Upper lobe of left lung (tissue), 6 donors: ENCODE data around the gene CATSPER3. TPM values are rescaled to one million over a fixed set of nuclear protein-coding genes. Genes with fewer than 3 reads are reported as not detected.

Experiments
- ATAC-seq, 2 donors: fragments of 200-7000 bp; cut with Tn5 transposase; one replicate each; pipeline ENCODE4 v1.9.1; 2022; ENCODE audit warnings: mild to moderate bottlenecking in 2 of 2, moderate library complexity in 2 of 2; ENCODE audit not compliant: low FRiP score in 2 of 2
- DNase-seq, 2 donors: peaks; one replicate each; pipeline ENCODE4 v3.0.0-alpha.2; 2019 to 2020
- H3K27ac ChIP-seq, 4 donors: fragments of 200-600 bp; sonication (generic); one replicate each; pipeline ENCODE4 v1.5.1; 2016 to 2019
- H3K27me3 ChIP-seq, 4 donors: fragments of 200-600 bp; sonication (generic); one replicate each; pipeline ENCODE4 v1.5.1; 2017 to 2019
- H3K36me3 ChIP-seq, 4 donors: fragments of 200-600 bp; sonication (generic); one replicate each; pipeline ENCODE4 v1.5.1; 2016 to 2019
- H3K4me1 ChIP-seq, 4 donors: fragments of 200-600 bp; sonication (generic); one replicate each; pipeline ENCODE4 v1.5.1; 2018 to 2019
- H3K4me3 ChIP-seq, 4 donors: fragments of 200-600 bp; sonication (generic); one replicate each; pipeline ENCODE4 v1.5.1; 2017 to 2019; ENCODE audit warnings: mild to moderate bottlenecking in 2 of 4, moderate library complexity in 1 of 4
- H3K9me3 ChIP-seq, 4 donors: fragments of 200-600 bp; sonication (generic); one replicate each; pipeline ENCODE4 v1.5.1; 2018 to 2019
- CTCF ChIP-seq, 6 experiments: fragments of 450-650 bp in 4 of 6; fragments of 200-600 bp in 2 of 6; sonication (generic) in 2 of 6; IDR thresholded peaks; one replicate each; pipeline ENCODE4 v1.5.1; 2016 to 2019; ENCODE audit warnings: antibody characterized with exemption in 6 of 6
- EP300 ChIP-seq, 4 donors: sonication (generic); formaldehyde crosslinking; IDR thresholded peaks; one replicate each; pipeline ENCODE4 v1.5.1; 2017; ENCODE audit warnings: antibody characterized with exemption in 4 of 4, control low read depth in 2 of 4
- POLR2A ChIP-seq, 4 donors: fragments of 450-650 bp; IDR thresholded peaks; one replicate each; pipeline ENCODE4 v1.5.1; 2016 to 2017; ENCODE audit warnings: antibody characterized with exemption in 4 of 4, mild to moderate bottlenecking in 2 of 4
- POLR2AphosphoS5 ChIP-seq, 2 donors: sonication (generic); formaldehyde crosslinking; IDR thresholded peaks; one replicate each; pipeline ENCODE4 v1.5.1; 2017; ENCODE audit warnings: antibody characterized with exemption in 2 of 2
- whole genome bisulfite sequencing, 2 donors: methylation state at CpG; one replicate each; pipeline ENCODE4 v1.1.5; 2017 to 2018; 5-methylcytosine and 5-hydroxymethylcytosine counted together
- total RNA-seq, 6 donors: library from RNA; depleted of rRNA in 4 of 6; stranded (reverse); fragments of >200 nt in 4 of 6; gene quantifications; one replicate each; pipeline versions ENCODE4 v1.1.0 to v1.2.1, GENCODE V29; 2016 to 2021
- donor health status: DM: no; HTN: no; CAD: no; lungs with moderate emphysema.
- donor health status: DM: no; HTN: yes; CAD: no; lungs with severe emphysema.

Gene CATSPER3
- total RNA-seq, 6 donors from 2014 or later: 0.67 to 1.7 TPM; not detected in 4

GRCh38 chr5:134939500-134939899 is 28.2 kb upstream of the CATSPER3 start:
- 95 to 100% methylated on average over 1 of the region's 1 CpG for WGBS, 2 donors

GRCh38 chr5:134943547-134943946 is 24.2 kb upstream of the CATSPER3 start:
- Histone ChIP-seq H3K27ac (no peak overlapping the region), H3K9me3 (no peaks in the 10 kb centered on the region), H3K36me3 (no peaks in the 10 kb centered on the region), H3K27me3 (no peaks in the 10 kb centered on the region), H3K4me3 (no peak overlapping the region), H3K4me1 (peaks cover 0 to 4% (median 0%) of the 10 kb centered on the region in 4 donors)
- DNase-seq: no peak
- no peak for ATAC-seq
- WGBS, 2 donors: 69 to 70% methylated on average over 1 of the region's 1 CpG
- no peak for TF ChIP-seq POLR2AphosphoS5 (IDR thresholded peaks at IDR 0.05)

More at GRCh38 chr5:134939500-134939899, 28.2 kb upstream of the CATSPER3 start:
- Histone ChIP-seq H3K27me3 (no peaks in the 10 kb centered on the region), H3K27ac (no peak overlapping the region), H3K4me1 (peaks cover 0 to 2% (median 0%) of the 10 kb centered on the region in 4 donors), H3K9me3 (no peaks in the 10 kb centered on the region), H3K36me3 (peaks cover 0 to 16% (median 9%) of the 10 kb centered on the region in 4 donors), H3K4me3 (no peak overlapping the region)
- no peak for ATAC-seq
- DNase-seq: no peak
- TF ChIP-seq CTCF (IDR thresholded peaks at IDR 0.05) (no peak), POLR2AphosphoS5 (IDR thresholded peaks at IDR 0.05) (no peak), POLR2A (IDR thresholded peaks at IDR 0.05) (no peak), EP300 (IDR thresholded peaks at IDR 0.05) (no peak)

- no peak for ATAC-seq
- no peak overlapping the region for H3K27ac ChIP-seq
- no peaks in the 10 kb centered on the region for H3K36me3 ChIP-seq
- H3K4me1 ChIP-seq: peaks cover 0 to 4% (median 0%) of the 10 kb centered on the region in 4 donors
- no peaks in the 10 kb centered on the region for H3K27me3 ChIP-seq
- no peak for TF ChIP-seq EP300 (IDR thresholded peaks at IDR 0.05)
- TF ChIP-seq POLR2A (IDR thresholded peaks at IDR 0.05): no peak
- TF ChIP-seq CTCF (IDR thresholded peaks at IDR 0.05): no peak
- TF ChIP-seq POLR2AphosphoS5 (IDR thresholded peaks at IDR 0.05): no peak
- no peaks in the 10 kb centered on the region for H3K9me3 ChIP-seq
- H3K4me3 ChIP-seq: no peak overlapping the region
- no peak for DNase-seq
- WGBS, 2 donors: 50% methylated on average over 1 of the region's 1 CpG
Measured at GRCh38 chr5:134944630-134945029, 23.1 kb upstream of the CATSPER3 start.

GRCh38 chr5:134945041-134945440 is 22.7 kb upstream of the CATSPER3 start:
- DNase-seq (no peak), ATAC-seq (no peak)
- peaks cover 0 to 4% (median 0%) of the 10 kb centered on the region in 4 donors for H3K4me1 ChIP-seq
- no peak overlapping the region for H3K4me3 ChIP-seq
- no peak overlapping the region for H3K27ac ChIP-seq
- TF ChIP-seq EP300 (IDR thresholded peaks at IDR 0.05) (no peak), POLR2A (IDR thresholded peaks at IDR 0.05) (no peak), POLR2AphosphoS5 (IDR thresholded peaks at IDR 0.05) (no peak), CTCF (IDR thresholded peaks at IDR 0.05) (no peak)
- H3K36me3 ChIP-seq: no peaks in the 10 kb centered on the region
- no peaks in the 10 kb centered on the region for H3K9me3 ChIP-seq
- no peaks in the 10 kb centered on the region for H3K27me3 ChIP-seq
- WGBS, 2 donors: 74 to 88% methylated on average over 2 of the region's 2 CpGs

- no peak for TF ChIP-seq POLR2A (IDR thresholded peaks at IDR 0.05)
- no peak for TF ChIP-seq CTCF (IDR thresholded peaks at IDR 0.05)
- TF ChIP-seq EP300 (IDR thresholded peaks at IDR 0.05): no peak
- TF ChIP-seq POLR2AphosphoS5 (IDR thresholded peaks at IDR 0.05): no peak
Measured at GRCh38 chr5:134948911-134949310, 18.8 kb upstream of the CATSPER3 start.

More at GRCh38 chr5:134948911-134949310, 18.8 kb upstream of the CATSPER3 start:
- Histone ChIP-seq H3K9me3 (peaks cover 0 to 2% (median under 1%) of the 10 kb centered on the region in 4 donors), H3K27ac (no peak overlapping the region), H3K4me1 (peaks cover 0 to 4% (median 0%) of the 10 kb centered on the region in 4 donors), H3K27me3 (no peaks in the 10 kb centered on the region), H3K36me3 (no peaks in the 10 kb centered on the region), H3K4me3 (no peak overlapping the region)
- no peak for DNase-seq
- 90 to 95% methylated on average over 5 of the region's 5 CpGs for WGBS, 2 donors
- peak in 1 of 2 donors; percentile 69 for ATAC-seq
